Measurements from ENCODE around the gene SH3D19.
"Not testable (repeated sequence)": the region's sequence is repeated elsewhere in the genome, so short reads cannot be mapped to it uniquely, and the experiment has no call there.

The SH3D19 gene

GRCh38 chr4:151091047-151091446 is 234.4 kb downstream of the SH3D19 start:
- no peak for DNase-seq

- no peak for DNase-seq
These were observed 237.9 kb downstream of the SH3D19 start for GRCh38 chr4:151087467-151087866.

- not testable (repeated sequence) for DNase-seq
These were observed 247.4 kb downstream of the SH3D19 start for GRCh38 chr4:151077978-151078377.

GRCh38 chr4:151074416-151074916 is 250.9 kb downstream of the SH3D19 start:
- DNase-seq = no peak

All from T1000 (cell line).